DMS79 (cell line): Measurements from ENCODE around the gene RICTOR.

ENCODE experiments used
- DNase-seq: peaks from one replicate; lab custom pipeline; 2025; lab: John Stamatoyannopoulos, UW

Gene RICTOR

DNA sequence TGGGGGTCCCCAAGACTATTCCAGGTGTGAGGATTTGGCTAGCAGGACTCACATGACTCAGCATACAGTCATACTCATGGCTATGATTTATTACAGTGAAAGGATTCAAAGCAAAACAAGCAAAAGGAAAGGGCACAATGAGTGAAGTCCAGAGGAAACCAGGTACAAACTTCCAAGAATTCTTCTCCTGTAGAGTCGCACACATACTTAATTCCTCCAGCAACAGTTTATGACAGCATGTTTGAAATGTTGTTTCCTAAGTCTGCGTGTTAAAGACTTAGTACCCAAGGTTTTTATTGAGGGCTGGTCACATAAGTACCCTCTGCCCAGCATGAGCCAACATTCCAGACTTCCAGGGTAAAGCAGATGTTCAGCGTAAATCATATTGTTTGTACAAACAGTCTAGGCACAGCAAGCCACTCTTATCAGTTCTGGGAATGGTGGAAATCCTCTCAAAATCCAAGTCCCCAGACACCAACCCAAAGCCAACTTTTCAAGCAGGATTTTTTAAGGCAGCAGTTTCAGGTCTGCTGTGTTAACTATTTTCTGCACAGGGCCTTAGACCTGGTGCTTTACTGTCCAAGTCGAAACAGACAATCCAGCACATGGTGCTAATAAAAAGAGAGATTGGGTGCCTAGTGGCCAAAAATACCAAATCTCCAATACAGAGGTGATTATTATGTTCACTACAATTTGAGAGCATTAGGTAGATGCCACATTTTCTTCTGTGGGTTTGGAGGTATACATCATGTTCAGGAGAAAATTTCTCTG is 18.6 kb upstream of the RICTOR start:
- no peak for DNase-seq

DNA sequence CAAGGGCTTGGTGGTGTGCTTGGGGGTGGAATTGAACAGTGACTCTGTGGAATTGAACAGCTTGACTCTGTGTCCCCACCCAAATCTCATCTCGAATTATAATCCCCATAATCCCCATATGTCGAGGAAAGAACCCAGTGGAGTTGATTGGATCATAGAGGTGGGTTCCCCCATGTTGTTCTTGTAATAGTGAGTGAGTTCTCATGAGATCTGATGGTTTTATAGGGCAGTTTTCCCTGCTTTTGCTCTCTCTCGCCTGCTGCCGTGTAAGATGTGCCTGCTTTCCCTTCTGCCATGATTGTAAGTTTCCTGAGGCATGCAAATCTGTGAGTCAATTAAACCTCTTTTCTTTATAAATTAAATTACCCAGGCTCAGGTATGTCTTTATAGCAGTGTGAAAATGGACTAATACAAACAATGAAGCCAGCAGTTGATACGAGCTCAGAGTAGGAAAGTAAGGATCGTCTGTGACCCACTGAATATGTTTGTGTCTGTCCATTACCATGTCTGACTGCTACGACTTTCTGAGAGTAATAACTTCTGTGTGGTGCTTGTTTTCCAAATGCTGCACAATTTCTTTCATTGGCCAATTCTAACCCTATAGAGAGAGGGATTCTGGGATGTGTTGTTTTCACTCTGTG is 17.9 kb upstream of the RICTOR start:
- DNase-seq, result no peak

DNA sequence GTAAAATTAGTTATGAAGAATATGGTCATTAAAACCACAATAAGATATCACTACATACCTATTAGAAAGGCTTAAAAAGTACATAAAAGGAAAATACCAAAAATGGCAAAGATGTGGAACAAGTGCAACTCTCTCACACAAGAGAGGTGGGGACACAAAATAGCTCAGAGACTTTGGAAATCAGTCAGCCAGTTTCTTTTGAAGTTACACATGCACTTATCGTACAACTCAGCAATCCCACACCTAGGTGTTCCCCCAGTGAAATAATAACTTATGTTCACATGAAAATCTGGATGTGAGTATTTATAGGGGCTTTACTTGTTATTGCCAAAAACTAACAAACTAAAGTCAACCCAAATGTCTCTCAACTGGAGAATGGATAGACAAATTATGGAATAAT is 9.8 kb upstream of the RICTOR start:
- DNase-seq, result no peak

DNA sequence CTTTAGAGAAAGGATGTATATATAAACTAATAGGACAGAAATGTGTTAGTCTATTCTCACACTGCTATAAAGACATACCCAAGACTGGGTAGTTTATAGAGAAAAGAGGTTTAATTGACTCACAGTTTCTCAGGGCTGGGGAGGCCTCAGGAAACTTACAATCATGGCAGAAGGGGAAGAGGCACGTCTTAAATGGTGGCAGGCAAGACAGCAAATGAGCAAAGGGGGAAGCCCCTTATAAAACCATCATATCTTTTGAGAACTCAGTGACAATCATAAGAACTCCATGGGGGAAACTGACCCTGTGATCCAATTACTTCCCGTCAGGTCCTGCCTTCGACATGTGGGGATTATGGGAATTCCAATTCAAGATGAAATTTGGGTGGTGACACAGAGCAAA is 8.8 kb upstream of the RICTOR start:
- no peak for DNase-seq

DNA sequence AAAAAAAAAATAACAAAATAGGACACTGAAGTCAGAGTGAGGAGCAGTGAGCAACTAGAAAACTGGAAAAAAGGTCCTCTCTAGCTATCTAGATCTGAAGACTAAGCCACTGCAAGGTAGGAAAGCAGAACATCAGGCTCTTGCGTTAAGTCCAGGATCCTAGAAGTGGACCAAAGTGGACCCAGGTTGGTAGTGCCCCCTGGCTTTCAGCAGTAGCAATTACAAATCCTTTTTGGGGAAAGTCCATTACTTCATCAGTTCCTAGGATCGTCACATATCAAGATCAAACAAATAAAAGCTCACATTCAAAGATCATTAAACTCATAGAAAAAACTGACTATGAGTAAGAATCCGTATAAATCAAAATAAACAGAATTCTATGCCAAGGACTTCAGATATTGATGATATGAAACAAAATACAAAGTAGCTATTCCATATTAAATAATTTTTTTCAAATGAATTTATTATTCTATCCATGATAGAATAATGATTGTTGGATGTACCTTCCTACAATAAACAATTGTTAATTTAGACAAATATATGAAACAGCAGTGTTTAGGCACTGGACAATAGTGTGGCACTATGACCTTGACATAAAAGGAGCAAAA is 6.5 kb upstream of the RICTOR start:
- DNase-seq, result no peak

DNA sequence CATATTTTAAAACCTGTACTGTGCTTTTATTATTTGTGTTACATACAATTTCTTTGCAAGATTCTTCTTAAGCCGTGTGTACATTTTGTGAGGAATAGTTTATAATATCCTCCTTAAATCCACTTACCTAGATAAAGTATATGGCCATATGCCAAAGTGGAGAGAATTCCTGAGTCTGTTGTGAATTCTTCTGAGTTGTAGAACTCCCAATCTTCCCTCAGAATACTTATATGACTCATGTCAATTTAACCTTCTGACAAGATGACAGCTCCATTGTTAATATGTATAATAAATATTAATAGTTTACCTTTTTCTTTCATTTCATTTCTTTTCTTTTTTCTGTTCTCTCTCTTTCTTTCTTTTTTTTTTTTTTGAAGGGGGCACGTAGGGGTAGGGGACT is 6.0 kb upstream of the RICTOR start:
- no peak for DNase-seq

DNA sequence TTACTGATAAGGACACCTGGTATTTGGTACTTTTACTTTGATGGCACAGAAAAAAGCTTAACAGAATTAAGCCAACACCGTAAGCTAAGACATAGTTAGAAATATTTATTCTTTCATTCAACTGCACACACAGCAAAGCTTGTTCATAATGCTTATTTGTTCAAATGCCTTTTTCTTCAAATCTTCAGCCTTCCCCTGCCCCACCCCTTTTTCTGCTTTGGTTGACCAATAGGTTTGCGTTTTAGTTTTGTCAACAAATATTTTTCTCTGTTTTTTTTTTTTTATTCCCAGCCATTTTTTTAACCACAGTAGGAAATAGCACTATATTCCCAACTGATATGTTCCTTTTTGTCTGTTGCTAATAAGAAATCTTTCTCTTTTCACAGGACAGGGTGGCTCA is 4.9 kb upstream of the RICTOR start:
- DNase-seq, result no peak

DNA sequence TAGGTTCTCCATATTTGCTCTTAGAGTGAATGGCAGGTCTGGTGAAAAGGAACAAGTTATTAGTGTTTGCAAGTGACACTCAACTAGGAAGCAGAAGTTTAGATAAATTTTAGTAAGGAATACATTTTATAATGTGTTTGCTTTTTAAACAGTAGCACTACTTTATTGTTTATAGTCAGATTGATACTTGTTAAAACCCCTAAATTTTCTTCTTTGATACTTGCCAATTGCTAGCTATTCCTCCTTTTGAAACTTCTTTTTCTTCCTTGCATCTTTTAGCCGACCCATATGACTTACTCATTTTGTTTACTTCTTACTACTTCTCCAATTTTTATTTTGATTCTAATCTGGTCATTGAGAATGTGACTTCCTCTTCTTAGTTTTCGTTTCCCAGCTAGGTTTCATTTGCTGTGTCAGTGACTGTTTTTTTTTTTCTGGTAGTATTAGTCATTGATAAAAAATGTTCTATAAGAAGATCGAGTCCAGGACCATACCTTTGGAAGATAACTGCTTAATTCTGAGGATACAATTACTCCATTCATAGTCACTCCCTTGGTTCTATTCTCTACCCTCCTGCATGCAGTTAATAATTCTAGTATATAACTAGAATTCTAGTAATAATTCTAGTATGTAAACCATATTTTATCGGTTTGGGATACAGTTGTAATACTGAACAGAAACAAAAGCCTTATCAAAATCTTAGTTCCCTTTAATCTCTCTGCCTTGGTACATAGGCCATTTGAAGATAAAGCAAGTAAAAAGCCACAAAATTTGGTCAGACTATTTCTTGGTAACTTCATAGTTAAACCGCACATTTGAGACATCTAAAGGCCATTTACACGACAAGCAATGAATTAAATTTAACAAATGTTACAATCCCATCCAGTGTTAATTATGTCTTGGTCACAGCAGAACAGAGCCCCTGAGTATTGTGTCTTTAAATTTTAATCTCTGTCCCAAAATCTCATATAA is 2.8 kb upstream of the RICTOR start:
- no peak for DNase-seq

DNA sequence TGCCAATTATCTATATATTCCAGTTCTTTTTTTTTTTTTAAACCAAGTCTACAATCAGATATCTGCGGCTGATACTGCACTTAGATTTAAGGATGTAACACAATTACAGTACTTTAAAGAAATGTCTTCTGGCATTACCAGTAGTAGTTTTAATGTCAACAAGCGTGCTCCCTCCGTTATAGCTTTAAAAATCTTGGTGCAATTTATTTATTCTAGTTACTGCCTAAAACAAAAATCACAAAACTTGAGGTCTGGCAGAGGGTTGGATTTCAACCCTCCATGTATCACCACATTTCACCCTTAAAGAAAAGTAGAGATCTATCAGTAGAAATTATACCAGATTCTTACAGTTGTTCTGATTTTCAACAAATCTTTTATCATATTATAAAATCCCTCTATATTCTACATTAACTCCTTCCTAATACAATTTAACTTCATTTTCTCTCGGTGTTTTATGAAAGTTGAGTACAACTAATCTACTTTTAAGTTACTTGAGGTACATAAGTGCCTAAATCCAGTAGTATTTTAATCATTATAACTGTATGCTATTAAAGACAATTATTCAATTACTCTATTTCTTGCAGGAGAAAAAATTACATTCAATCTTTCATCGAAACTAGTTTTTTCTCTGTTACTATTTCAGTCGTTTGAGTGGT is 2.0 kb upstream of the RICTOR start:
- no peak for DNase-seq

DNA sequence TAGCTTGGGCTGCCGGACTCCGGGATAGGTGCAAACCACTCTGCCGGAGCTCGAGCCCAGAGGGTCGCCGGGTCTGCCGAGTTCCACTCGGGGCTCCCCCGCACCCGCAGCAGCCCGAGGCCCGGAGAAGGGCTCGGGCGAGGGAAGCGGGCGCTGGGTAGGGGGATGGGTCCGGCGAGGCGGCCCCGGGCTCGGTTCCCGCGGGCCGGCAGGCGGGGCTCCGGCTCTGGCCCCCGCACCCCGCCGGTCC is 507 bp downstream of the RICTOR start:
- DNase-seq, result no peak

DNA sequence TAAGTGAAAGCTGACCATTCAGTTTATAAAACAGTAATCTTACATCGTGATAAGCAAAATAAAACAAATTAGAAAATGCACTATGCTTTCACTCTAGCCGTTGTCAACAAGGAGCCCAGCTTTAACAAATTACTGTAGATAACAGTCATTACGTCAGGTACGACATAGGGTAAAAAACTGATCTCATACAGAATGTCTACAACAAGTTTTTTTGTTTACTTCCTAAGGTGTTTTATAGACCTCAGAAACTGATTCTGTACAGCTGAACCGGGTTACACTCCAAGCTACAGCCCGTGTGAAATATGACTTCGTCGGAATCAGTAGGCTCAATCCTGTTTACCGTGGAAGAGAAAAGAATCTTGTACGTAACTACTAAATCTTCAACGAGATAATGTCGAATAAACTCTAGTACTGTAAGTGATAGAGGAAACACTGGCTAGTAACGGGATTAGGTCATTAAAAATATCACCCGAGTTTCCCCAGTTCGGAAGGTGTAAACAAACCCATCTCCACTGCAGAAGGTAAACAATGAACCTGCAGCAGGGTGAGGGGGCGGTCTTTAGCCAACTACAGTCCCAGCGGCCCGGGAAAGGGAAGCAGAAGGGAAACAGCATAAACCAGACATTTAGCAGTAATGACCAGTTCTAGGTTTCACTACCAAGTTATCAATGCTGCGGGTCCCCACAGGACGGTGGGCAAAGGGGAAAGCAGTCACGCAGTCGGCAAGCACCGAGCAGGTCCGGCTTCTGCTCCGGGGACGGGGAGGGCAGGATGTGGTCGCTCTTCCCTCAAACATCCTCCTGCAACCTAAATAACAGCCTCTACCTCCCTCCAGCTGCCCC is 1.1 kb downstream of the RICTOR start:
- peak; percentile 21 for DNase-seq

DNA sequence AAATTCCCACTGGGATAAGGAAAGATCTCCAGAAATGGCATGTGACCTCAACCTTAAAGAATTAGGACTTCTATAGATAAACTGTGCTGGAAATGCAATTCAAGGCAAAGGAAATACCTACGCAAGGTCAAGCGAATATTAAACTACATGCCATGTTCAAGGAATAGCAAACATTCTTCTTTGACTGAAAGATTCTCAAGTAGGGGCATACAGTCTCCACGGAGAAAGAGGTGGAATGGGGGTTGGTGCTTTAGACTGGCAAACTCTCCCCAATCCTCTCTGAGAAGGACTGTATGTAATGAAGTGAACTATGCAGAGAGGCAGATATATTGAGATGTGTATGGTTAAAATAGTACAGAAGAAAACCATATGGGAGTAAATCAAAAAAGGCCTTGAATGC is 6.1 kb downstream of the RICTOR start:
- no peak for DNase-seq

DNA sequence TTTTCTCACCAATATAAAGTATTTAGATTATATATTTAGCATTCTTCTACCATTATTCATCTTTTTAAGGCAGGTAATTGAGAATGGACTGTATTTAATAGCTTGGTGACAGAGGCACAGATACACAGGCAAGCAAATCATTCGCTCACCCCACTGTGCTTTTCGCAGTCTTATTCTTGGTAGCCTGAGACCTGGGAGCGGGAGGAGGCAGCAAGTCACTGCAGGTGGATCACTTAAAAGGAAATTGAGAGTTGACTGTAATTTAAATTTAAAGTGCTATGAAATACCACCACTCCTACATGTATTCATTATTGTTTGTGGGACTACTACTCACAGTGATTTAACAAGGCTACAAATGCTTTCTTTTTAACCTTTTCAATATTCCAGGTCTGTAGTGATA is 9.7 kb downstream of the RICTOR start:
- DNase-seq, result no peak

DNA sequence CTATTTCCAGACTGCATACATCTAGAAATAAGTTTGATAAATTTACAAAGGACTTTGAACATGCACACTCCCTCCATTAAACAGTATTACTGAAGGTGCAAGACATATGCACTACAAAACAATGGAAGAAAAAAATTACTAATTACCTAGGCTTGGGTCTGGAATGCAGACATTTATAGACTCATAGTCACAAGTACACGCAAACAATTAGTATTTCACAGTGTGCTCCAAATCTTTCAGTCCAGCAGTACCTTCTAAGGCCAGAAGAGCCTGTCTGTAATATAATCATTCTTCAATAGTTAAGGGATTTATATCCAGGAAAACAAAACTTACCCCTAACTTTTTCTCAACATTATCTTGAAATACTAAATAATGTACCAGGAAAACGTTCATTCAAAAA is 11.2 kb downstream of the RICTOR start:
- DNase-seq, result no peak

DNA sequence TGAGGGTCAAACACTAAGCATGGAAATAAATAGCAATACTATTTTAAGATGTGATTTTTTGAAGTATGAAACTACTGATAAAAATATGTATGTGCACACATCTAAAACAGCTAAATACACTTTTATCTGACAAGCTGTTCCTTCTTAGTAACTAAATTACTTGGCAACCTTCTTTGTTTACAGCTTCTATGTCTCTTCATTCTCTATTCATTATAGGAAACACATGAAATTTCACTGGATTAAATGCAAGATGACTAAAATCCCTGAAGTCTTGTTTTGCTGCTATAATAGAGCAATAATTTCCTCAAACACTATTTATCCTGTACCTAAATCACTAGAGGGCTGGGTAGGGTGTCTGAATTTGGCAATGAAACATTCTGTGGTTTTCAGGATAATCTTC is 11.7 kb downstream of the RICTOR start:
- no peak for DNase-seq

DNA sequence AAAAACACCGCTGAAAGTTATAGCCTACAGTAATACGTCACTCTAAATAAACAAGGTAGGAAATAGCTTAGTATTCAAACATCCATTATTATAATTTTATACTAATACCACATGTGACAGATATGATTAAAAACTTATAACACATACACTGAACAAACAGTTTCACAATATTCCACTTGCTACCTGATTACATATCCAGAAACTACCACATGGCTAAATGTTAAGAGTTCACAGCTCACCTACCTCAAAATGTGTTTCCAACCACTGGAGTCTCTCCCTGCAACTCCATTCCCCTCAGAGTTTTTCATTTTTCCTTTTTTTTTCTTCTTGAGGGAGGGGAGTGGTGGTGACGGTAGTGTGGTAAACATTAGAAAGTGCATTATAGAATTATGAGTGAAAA is 12.1 kb downstream of the RICTOR start:
- no peak for DNase-seq

DNA sequence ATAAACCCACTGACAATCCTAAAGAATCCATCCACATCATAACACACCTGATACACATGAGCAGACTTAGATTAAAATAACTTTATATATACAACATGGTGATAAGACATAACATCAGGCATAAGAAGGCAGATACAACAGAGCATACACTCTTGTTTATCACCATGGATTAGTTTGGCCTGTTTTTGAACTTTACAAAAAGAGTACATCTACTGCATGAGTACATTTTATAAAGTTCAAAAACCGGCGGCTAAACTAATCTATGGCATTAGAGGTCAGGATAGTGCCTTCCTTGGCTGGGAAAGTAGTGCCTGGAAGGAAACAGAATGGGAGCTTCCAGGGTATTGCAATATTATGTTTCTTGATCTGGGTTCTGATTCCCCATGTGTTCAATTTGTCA is 15.1 kb downstream of the RICTOR start:
- DNase-seq, result no peak

DNA sequence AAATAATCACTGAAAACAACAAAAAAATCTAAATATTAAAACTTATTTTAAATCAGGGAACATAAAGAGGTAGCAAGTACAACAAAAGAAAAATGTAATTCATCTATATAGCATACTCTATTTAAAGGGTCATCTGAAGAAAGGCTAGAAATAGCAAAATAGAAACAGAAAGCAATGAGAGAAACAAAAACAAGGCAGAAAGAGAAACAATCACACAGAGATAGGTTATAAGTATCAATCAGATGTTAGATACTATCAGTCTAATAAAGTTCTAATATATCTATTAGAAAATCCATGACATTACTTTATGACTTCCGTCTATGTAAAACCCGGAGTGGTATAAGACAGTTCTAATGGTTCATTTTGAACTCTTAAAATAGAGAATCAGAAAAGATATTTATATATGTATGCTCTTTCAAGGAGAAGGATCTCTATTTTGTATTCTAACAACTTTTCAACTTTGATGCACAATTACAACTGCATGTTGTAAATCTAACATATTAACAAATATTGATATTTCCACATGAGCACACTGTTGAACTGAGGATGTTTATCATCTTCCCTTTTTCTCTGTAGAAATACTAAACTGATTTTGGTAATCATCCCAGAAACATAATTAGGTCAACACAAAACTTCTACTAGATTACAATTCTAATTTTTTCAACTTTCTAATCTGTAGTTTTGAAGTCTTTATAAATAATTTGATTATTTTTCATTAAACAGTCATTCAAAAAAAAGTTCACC is 15.8 kb downstream of the RICTOR start:
- no peak for DNase-seq

DNA sequence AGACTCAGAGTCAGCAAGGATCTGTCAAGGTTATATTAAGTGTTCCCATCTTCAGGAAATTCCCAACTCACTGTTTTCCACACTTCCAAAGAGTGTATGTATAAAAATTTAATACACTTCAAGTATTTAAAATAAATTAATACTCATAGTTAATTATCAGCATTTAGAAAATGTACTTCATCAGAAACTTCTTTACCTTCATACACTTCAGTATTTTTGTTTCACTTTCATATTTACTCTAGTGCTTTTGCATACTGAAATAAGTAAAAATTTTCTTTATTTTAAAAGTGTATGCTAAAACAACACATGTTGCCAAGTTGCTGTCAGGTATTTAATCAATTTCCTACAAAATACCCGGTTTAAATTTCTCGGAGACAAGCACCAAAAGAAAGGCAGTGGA is 16.5 kb downstream of the RICTOR start:
- no peak for DNase-seq

DNA sequence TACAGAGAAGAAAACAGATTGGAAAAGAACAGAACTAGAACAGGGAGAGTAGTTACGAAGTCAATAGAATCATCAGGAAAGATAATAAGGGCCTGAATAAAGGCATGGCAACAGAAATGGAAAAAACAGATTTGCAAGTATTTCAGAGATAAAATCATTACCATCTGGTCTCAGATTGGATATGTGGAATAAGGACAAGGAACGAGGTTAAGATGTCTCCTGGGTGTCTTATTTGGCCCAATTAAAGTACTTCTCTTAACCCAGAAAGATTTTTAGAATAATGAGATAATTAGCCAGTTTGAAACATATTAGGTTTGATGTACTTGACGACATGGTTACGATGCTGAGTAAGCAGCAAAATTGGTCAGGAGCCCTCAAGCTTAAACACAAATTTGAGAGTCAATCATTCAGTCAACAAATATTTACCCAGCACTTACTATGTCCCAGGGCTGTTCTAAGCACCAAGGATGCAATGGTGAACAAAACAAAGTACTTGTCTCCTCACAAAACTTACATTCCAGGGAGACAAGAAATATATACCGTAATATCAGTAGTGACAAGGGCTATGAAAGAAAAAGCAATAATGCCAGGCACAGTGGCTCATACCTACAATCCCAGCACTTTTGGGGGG is 18.3 kb downstream of the RICTOR start:
- DNase-seq, result no peak
